B cell (primary cell): ENCODE measurements around the gene FUCA2. TPM values are rescaled to one million over a fixed set of nuclear protein-coding genes. Genes with fewer than 3 reads are reported as not detected.

Experiments used
- ATAC-seq: fragments of 200-7000 bp; cut with Tn5 transposase; one replicate; pipeline ENCODE4 v1.10.0; 2021; ENCODE audit warnings: low read depth, mild to moderate bottlenecking, moderate number of reproducible peaks, moderate library complexity
- CTCF ChIA-PET: fragments of 350-600 bp; sonication (Branson Sonifier 250); formaldehyde crosslinking; loops from one replicate; lab custom pipeline; 2021; ENCODE audit warnings: antibody characterized with exemption, inconsistent platforms; lab: Charles Lee
- POLR2A ChIA-PET: fragments of 350-600 bp; sonication (Branson Sonifier 250); formaldehyde crosslinking; loops from one replicate; lab custom pipeline; 2021; ENCODE audit warnings: antibody characterized with exemption; lab: Charles Lee
- DNase-seq: peaks from one replicate; pipeline ENCODE4 v3.0.0; 2013
- H2AFZ ChIP-seq: 2 replicates; pipeline ENCODE4 v1.6.1; 2012; ENCODE audit warnings: mild to moderate bottlenecking, low read depth, low read length; ENCODE audit not compliant: insufficient read depth, poor library complexity, severe bottlenecking
- H3K27ac ChIP-seq, 2 donors: 1 replicate in 1 of 2; 2 replicates in 1 of 2; pipeline ENCODE4 v1.5.1; 2012 to 2013; ENCODE audit warnings: low read length in 2 of 2, mild to moderate bottlenecking in 2 of 2, moderate library complexity in 1 of 2
- H3K27me3 ChIP-seq, 4 experiments: fragments of 200-600 bp in 1 of 4; sonication (generic) in 1 of 4; replicated peaks in 1 of 4; 1 replicate in 2 of 4; 2 replicates in 2 of 4; pipeline versions ENCODE4 v1.6.1 to v1.7.0; 2013 to 2016; ENCODE audit warnings: low read length in 3 of 4, mild to moderate bottlenecking in 2 of 4, mixed read lengths in 1 of 4, moderate library complexity in 1 of 4; ENCODE audit not compliant: insufficient read depth in 4 of 4, control insufficient read depth in 3 of 4; ENCODE audit errors: control extremely low read depth in 1 of 4
- H3K36me3 ChIP-seq, 2 experiments: replicated peaks in 1 of 2; 1 replicate in 1 of 2; 2 replicates in 1 of 2; pipeline versions ENCODE4 v1.6.1 to v1.7.1; 2013; ENCODE audit warnings: low read length in 1 of 2; ENCODE audit not compliant: insufficient read depth in 2 of 2, control insufficient read depth in 1 of 2; ENCODE audit errors: control extremely low read depth in 1 of 2, extremely low read depth in 1 of 2
- H3K4me1 ChIP-seq, 2 donors: fragments of 200-600 bp in 1 of 2; sonication (generic) in 1 of 2; 1 replicate in 1 of 2; 2 replicates in 1 of 2; pipeline versions ENCODE4 v1.5.1 to v1.6.1; 2013 to 2017; ENCODE audit warnings: low read length in 2 of 2; ENCODE audit not compliant: control insufficient read depth in 2 of 2, insufficient read depth in 2 of 2
- H3K4me2 ChIP-seq: replicated peaks from 2 replicates; pipeline ENCODE3; 2012; ENCODE audit warnings: mild to moderate bottlenecking, low read depth, low read length; ENCODE audit not compliant: poor library complexity, severe bottlenecking
- H3K4me3 ChIP-seq, 5 experiments: fragments of 200-600 bp in 1 of 5; sonication (generic) in 1 of 5; 1 replicate in 3 of 5; 2 replicates in 2 of 5; pipeline versions ENCODE4 v1.5.1 to v1.7.0; 2011 to 2016; ENCODE audit warnings: low read length in 4 of 5, mild to moderate bottlenecking in 4 of 5, low read depth in 2 of 5, control low read depth in 1 of 5, moderate library complexity in 1 of 5; ENCODE audit not compliant: insufficient read depth in 1 of 5; ENCODE audit errors: control extremely low read depth in 1 of 5, extremely low read depth in 1 of 5
- H3K79me2 ChIP-seq: fragments of 200-600 bp; sonication (generic); one replicate; pipeline ENCODE4 v1.6.0; 2016; ENCODE audit warnings: low read length; ENCODE audit not compliant: control insufficient read depth, insufficient read depth
- H3K9ac ChIP-seq: fragments of 200-600 bp; sonication (generic); 2 replicates; pipeline ENCODE4 v1.6.1; 2017; ENCODE audit warnings: mild to moderate bottlenecking, low read length, moderate library complexity
- H3K9me3 ChIP-seq, 3 donors: one replicate each; pipeline versions ENCODE4 v1.6.1 to v1.7.1; 2013; ENCODE audit warnings: low read length in 2 of 3; ENCODE audit not compliant: control insufficient read depth in 2 of 3, insufficient read depth in 1 of 3; ENCODE audit errors: control extremely low read depth in 1 of 3
- H4K20me1 ChIP-seq: 2 replicates; pipeline ENCODE4 v1.6.0; 2012; ENCODE audit warnings: mild to moderate bottlenecking, low read length; ENCODE audit not compliant: insufficient read depth, control insufficient read depth, poor library complexity, severe bottlenecking
- H3K27ac Mint-ChIP-seq: one replicate; pipeline ENCODE4 v1.8.0; 2021; ENCODE audit warnings: mixed read lengths
- H3K27me3 Mint-ChIP-seq: one replicate; pipeline ENCODE4 v1.8.0; 2021; ENCODE audit warnings: mixed read lengths
- H3K4me1 Mint-ChIP-seq: one replicate; pipeline ENCODE4 v1.8.0; 2021; ENCODE audit warnings: mixed read lengths
- H3K4me3 Mint-ChIP-seq: one replicate; pipeline ENCODE4 v1.8.0; 2021; ENCODE audit warnings: mixed read lengths
- H3K9me3 Mint-ChIP-seq: one replicate; pipeline ENCODE4 v1.8.0; 2022; ENCODE audit warnings: mixed read lengths; ENCODE audit not compliant: insufficient read depth
- EZH2 ChIP-seq: IDR thresholded peaks from 2 replicates; pipeline ENCODE4 v1.6.1; 2012; ENCODE audit warnings: borderline replicate concordance, low read depth, mild to moderate bottlenecking, moderate library complexity, low read length; ENCODE audit not compliant: insufficient read depth, poor library complexity, severe bottlenecking
- WGBS: methylation state at CpG from one replicate; pipeline ENCODE4 v1.1.5; 2013; ENCODE audit warnings: missing lambda C conversion rate; ENCODE audit not compliant: insufficient coverage; 5-methylcytosine and 5-hydroxymethylcytosine counted together
- intact Hi-C: fragments of 100-400 bp; cut with micrococcal nuclease; formaldehyde crosslinking; loops from one replicate; pipeline ENCODE4 v1.10.0; 2022
- polyA plus RNA-seq: library from polyadenylated mRNA; depleted of rRNA; stranded (reverse); fragments of >200 nt; gene quantifications from 2 replicates; pipeline ENCODE4 v1.2.3, GENCODE V29; 2012
- total RNA-seq, 2 donors: library from RNA; stranded (reverse); fragments of 120-200 nt in 1 of 2; gene quantifications; 1 replicate in 1 of 2; 2 replicates in 1 of 2; pipeline versions ENCODE4 v1.2.3 to v1.2.4, GENCODE V29; 2013 to 2022
- TF ChIP-seq, protein P1 (sequence below): fragments of 200-600 bp; IDR thresholded peaks from one replicate; pipeline ENCODE4 v1.8.0; 2022; ENCODE audit warnings: antibody characterized with exemption, mild to moderate bottlenecking

Gene FUCA2
- total and polyA plus RNA-seq, 2 donors (not counting 1 experiment from before 2014, with no cell fraction given) = 3.6 to 8.3 TPM

DNA sequence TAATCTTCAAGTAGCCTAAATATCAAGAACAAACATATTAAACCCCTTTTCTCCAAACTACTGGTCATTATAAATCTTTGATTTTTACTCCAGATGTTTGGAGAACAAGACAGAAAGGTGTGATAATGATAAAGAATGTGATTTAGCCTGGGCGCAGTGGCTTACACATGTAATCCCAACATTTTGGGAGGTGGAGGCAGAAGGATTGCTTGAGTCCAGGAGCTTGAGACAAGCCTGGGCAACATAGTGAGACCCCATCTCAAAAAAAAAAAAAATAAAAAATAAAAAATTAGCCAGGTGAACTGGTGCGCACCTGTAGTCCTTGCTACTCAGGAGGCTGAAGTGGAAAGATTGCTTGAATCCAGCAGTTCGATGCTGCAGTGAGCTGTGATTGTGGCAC lies 35.1 kb upstream of the FUCA2 start:
- ATAC-seq = no peak

GRCh38 chr6:143545976-143546547 lies 34.5 kb upstream of the FUCA2 start:
- no peak overlapping the region for H3K4me3 ChIP-seq

More for the DNA sequence above, 35.1 kb upstream of the FUCA2 start:
- Histone ChIP-seq H3K4me1 (peaks cover 6 to 7% of the 10 kb centered on the region in 2 donors), H3K4me2 (no peak overlapping the region), H3K9me3 (no peaks in the 10 kb centered on the region), H4K20me1 (no peaks in the 10 kb centered on the region), H3K79me2 (peaks cover 8% of the 10 kb centered on the region), H3K9ac (no peak overlapping the region), H3K27ac (no peak overlapping the region), H3K36me3 (no peaks in the 10 kb centered on the region), H2AFZ (no peak overlapping the region), H3K4me3 (no peak overlapping the region), H3K27me3 (no peaks in the 10 kb centered on the region)
- no peak overlapping the region for H3K4me3 Mint-ChIP-seq
- intact Hi-C loops = no loop called here
- H3K27me3 Mint-ChIP-seq = no peaks in the 10 kb centered on the region
- H3K27ac Mint-ChIP-seq = no peak overlapping the region
- no peak for DNase-seq
- no peaks in the 10 kb centered on the region for H3K9me3 Mint-ChIP-seq
- POLR2A ChIA-PET = no interaction called here
- 100% methylated on average over 2 of the region's 3 CpGs for WGBS
- TF ChIP-seq EZH2 = no peak
- TF ChIP-seq, protein P1, sequence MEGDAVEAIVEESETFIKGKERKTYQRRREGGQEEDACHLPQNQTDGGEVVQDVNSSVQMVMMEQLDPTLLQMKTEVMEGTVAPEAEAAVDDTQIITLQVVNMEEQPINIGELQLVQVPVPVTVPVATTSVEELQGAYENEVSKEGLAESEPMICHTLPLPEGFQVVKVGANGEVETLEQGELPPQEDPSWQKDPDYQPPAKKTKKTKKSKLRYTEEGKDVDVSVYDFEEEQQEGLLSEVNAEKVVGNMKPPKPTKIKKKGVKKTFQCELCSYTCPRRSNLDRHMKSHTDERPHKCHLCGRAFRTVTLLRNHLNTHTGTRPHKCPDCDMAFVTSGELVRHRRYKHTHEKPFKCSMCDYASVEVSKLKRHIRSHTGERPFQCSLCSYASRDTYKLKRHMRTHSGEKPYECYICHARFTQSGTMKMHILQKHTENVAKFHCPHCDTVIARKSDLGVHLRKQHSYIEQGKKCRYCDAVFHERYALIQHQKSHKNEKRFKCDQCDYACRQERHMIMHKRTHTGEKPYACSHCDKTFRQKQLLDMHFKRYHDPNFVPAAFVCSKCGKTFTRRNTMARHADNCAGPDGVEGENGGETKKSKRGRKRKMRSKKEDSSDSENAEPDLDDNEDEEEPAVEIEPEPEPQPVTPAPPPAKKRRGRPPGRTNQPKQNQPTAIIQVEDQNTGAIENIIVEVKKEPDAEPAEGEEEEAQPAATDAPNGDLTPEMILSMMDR = no peak
- CTCF ChIA-PET = no interaction called here
- peaks cover 14% of the 10 kb centered on the region for H3K4me1 Mint-ChIP-seq

More at GRCh38 chr6:143545976-143546547, 34.5 kb upstream of the FUCA2 start:
- ChIA-PET POLR2A (interaction anchor here (0.7 kb wide), 1 partner anchor 1387 kb away, joined by 6 read pairs; no protein-coding TSS in a partner anchor), CTCF (no interaction called here)
- H3K4me1 Mint-ChIP-seq = peaks cover 14% of the 10 kb centered on the region
- peaks cover 8% of the 10 kb centered on the region for H3K79me2 ChIP-seq
- H4K20me1 ChIP-seq = no peaks in the 10 kb centered on the region
- no peak overlapping the region for H2AFZ ChIP-seq
- H3K27ac ChIP-seq = no peak overlapping the region
- H3K4me3 Mint-ChIP-seq = no peak overlapping the region
- H3K36me3 ChIP-seq = no peaks in the 10 kb centered on the region
- no peak overlapping the region for H3K9ac ChIP-seq
- H3K27me3 Mint-ChIP-seq = no peaks in the 10 kb centered on the region
- no peaks in the 10 kb centered on the region for H3K27me3 ChIP-seq
- intact Hi-C loops = no loop called here
- TF ChIP-seq, protein P1 = no peak
- no peak for TF ChIP-seq EZH2
- DNase-seq = no peak
- H3K9me3 ChIP-seq = no peaks in the 10 kb centered on the region
- H3K4me2 ChIP-seq = no peak overlapping the region
- ATAC-seq = no peak
- H3K4me1 ChIP-seq = peaks cover 6 to 7% of the 10 kb centered on the region in 2 donors
- H3K9me3 Mint-ChIP-seq = no peaks in the 10 kb centered on the region
- no peak overlapping the region for H3K27ac Mint-ChIP-seq
- no CpG with 5 or more reads among the region's 3 CpGs for WGBS
